ENCODE results near the gene PTPN3.

The PTPN3 gene

DNA sequence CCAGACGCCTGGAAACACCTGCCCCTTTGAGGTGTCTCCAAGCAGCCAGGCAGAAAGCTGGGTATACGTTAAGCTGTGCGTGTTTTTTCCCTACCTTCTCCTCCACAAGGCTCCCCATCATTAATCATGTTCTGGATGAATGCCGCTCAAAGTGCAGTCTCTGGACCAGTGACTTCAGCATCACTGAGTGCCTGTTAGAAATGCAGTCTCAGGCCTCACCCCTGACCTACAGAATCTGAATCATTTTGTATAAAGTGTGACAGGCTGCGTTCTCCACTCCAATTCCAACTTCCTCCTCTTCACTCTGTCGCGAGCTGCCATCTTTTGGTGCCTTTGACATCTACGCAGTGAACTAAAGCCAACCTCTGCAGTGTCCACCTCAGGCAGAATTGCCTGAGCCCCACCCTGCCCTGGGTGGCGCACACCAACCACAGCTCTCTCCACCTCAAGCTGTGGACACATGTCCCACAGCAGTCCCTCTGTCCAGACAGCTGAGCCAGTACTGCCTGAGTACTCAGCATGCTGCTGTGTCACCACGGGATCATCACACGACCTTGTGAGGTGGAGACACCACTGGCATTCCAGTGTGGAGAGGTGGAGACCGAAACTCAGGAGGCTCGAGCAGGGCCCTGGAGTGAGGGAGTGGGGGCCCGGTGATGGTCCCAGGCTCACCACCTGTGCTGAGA, 14.2 kb downstream of the PTPN3 start:
- no peak for TF ChIP-seq CTCF (IDR thresholded peaks at IDR 0.05; ENCODE audit: low read depth, low read length)

GRCh38 chr9:109482391-109482916, 15.7 kb downstream of the PTPN3 start:
- no peak for TF ChIP-seq CTCF (IDR thresholded peaks at IDR 0.05; ENCODE audit: low read depth, low read length)
- H3K4me3 ChIP-seq (replicated peaks in 1 of 2; ENCODE audit: low read depth in 2 of 2, low read length in 2 of 2), result no peak overlapping the region
- DNase-seq (ENCODE audit: low read depth in 2 of 2), result no peak

More for the DNA sequence above, 14.2 kb downstream of the PTPN3 start:
- no peak overlapping the region for H3K4me3 ChIP-seq (replicated peaks in 1 of 2; ENCODE audit: low read depth in 2 of 2, low read length in 2 of 2)
- DNase-seq (ENCODE audit: low read depth in 2 of 2), result no peak

- no peak for DNase-seq (ENCODE audit: low read depth in 2 of 2)
- TF ChIP-seq CTCF (IDR thresholded peaks at IDR 0.05; ENCODE audit: low read depth, low read length), result no peak
- H3K4me3 ChIP-seq (replicated peaks in 1 of 2; ENCODE audit: low read depth in 2 of 2, low read length in 2 of 2), result no peak overlapping the region
These were observed 16.3 kb downstream of the PTPN3 start for GRCh38 chr9:109481856-109482255.

GRCh38 chr9:109479822-109480221, 18.3 kb downstream of the PTPN3 start:
- no peak for TF ChIP-seq CTCF (IDR thresholded peaks at IDR 0.05; ENCODE audit: low read depth, low read length)
- H3K4me3 ChIP-seq (replicated peaks in 1 of 2; ENCODE audit: low read depth in 2 of 2, low read length in 2 of 2), result no peak overlapping the region
- no peak for DNase-seq (ENCODE audit: low read depth in 2 of 2)

DNA sequence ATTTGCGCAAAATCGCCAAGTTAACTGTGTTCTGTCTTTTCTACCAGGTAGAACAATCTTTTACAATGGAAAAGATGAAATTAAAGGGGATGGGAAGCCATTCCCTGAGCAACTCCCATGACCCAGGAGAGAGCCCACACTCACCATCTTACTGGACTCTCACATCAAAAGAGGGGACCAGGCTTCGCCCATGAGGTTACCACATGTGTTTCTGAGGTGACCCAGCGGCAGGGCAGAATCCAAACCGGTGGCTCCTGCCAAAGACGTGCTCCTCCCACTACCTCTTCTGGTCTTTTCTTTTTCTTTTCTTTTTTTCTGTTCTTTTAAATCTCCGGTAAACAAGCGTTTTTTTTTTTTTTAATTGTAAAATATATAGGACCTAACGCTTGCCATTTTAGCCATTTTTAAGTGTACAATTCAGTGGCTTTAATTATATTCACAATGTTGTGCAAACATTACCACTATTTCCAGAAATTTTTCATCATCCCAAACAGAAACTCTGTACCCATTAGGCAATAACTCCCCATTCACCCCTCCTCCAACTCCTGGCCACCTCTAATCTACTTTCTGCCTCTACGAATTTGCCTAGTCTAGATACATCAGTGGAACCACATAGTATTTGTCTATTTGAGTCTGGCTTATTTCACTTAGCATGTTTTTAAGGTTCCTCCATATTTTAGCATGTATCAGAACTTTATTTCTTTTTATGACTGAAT, 19.3 kb downstream of the PTPN3 start:
- no peak overlapping the region for H3K4me3 ChIP-seq (replicated peaks in 1 of 2; ENCODE audit: low read depth in 2 of 2, low read length in 2 of 2)
- DNase-seq (ENCODE audit: low read depth in 2 of 2), result no peak
- TF ChIP-seq CTCF (IDR thresholded peaks at IDR 0.05; ENCODE audit: low read depth, low read length), result no peak

- no peak for TF ChIP-seq CTCF (IDR thresholded peaks at IDR 0.05; ENCODE audit: low read depth, low read length)
- no peak overlapping the region for H3K4me3 ChIP-seq (replicated peaks in 1 of 2; ENCODE audit: low read depth in 2 of 2, low read length in 2 of 2)
- DNase-seq (ENCODE audit: low read depth in 2 of 2), result no peak
These were observed 20.0 kb downstream of the PTPN3 start for GRCh38 chr9:109478051-109478563.

Measured in cardiac fibroblast (primary cell).